Measurements from ENCODE around the gene TRIO. TPM values are rescaled to one million over a fixed set of nuclear protein-coding genes. Genes with fewer than 3 reads are reported as not detected.

TRIO gene
- total RNA-seq, 5 donors from 2014 or later (not counting 1 experiment from before 2014, with no cell fraction given): 6.2 to 31.1 (median 11.8) TPM

- WGBS (ENCODE audit: insufficient coverage): 76% methylated on average over 4 of the region's 5 CpGs
Observed at GRCh38 chr5:14267166-14267838, 124.2 kb downstream of the TRIO start.

GRCh38 chr5:14267991-14268708 is 125.0 kb downstream of the TRIO start:
- no peaks in the 10 kb centered on the region for H3K9me3 Mint-ChIP-seq
- Histone ChIP-seq H3K27ac (ENCODE audit: low read length) (no peak overlapping the region), H3K27me3 (replicated peaks in 1 of 2; ENCODE audit: control insufficient read depth in 2 of 2, extremely low read depth in 1 of 2, insufficient read depth in 2 of 2, low read length in 1 of 2) (peaks cover 0 to 15% of the 10 kb centered on the region in 2 experiments), H3K4me1 (ENCODE audit: control insufficient read depth in 1 of 2, extremely low read depth in 1 of 2, insufficient read depth in 2 of 2, low read length in 2 of 2) (peaks cover 3% of the 10 kb centered on the region in 2 experiments), H3K9me3 (no peaks in the 10 kb centered on the region), H3K4me3 (ENCODE audit: control insufficient read depth in 1 of 2, extremely low read depth in 1 of 2, low read length in 1 of 2) (no peak overlapping the region), H3K36me3 (ENCODE audit: control insufficient read depth in 2 of 2, extremely low read depth in 1 of 2, insufficient read depth in 1 of 2, low read length in 1 of 2) (no peaks in the 10 kb centered on the region)
- CTCF ChIA-PET: interaction anchor here in 1 of 2 donors (0.6 kb wide), 1 partner anchor 78 kb away, joined by 4 read pairs; no protein-coding TSS in a partner anchor
- 67% methylated on average over 1 of the region's 6 CpGs for WGBS (ENCODE audit: insufficient coverage)
- ATAC-seq (replicated peaks in 1 of 4) (no peak), DNase-seq (no peak)
- POLR2A ChIA-PET: interaction anchor here in 1 of 2 donors (0.5 kb wide), 1 partner anchor 11 kb away, joined by 3 read pairs; no protein-coding TSS in a partner anchor
- H3K4me1 Mint-ChIP-seq: peaks cover 6 to 9% (median 7%) of the 10 kb centered on the region in 3 donors
- no peak overlapping the region for H3K4me3 Mint-ChIP-seq
- H3K27ac Mint-ChIP-seq: no peak overlapping the region
- no peaks in the 10 kb centered on the region for H3K36me3 Mint-ChIP-seq
- H3K27me3 Mint-ChIP-seq: peaks cover 15 to 40% of the 10 kb centered on the region in 2 donors

More at GRCh38 chr5:14267166-14267838, 124.2 kb downstream of the TRIO start:
- DNase-seq (no peak), ATAC-seq (replicated peaks in 1 of 4) (no peak)
- ChIA-PET CTCF (no interaction called here), POLR2A (no interaction called here)
- Histone ChIP-seq H3K9me3 (no peaks in the 10 kb centered on the region), H3K4me3 (ENCODE audit: control insufficient read depth in 1 of 2, extremely low read depth in 1 of 2, low read length in 1 of 2) (no peak overlapping the region), H3K36me3 (ENCODE audit: control insufficient read depth in 2 of 2, extremely low read depth in 1 of 2, insufficient read depth in 1 of 2, low read length in 1 of 2) (no peaks in the 10 kb centered on the region), H3K4me1 (ENCODE audit: control insufficient read depth in 1 of 2, extremely low read depth in 1 of 2, insufficient read depth in 2 of 2, low read length in 2 of 2) (peaks cover 3% of the 10 kb centered on the region in 2 experiments), H3K27me3 (replicated peaks in 1 of 2; ENCODE audit: control insufficient read depth in 2 of 2, extremely low read depth in 1 of 2, insufficient read depth in 2 of 2, low read length in 1 of 2) (peaks cover 0 to 18% of the 10 kb centered on the region in 2 experiments), H3K27ac (ENCODE audit: low read length) (no peak overlapping the region)
- Mint-ChIP-seq H3K9me3 (no peaks in the 10 kb centered on the region), H3K4me3 (no peak overlapping the region), H3K27me3 (peaks cover 15 to 40% of the 10 kb centered on the region in 2 donors), H3K36me3 (no peaks in the 10 kb centered on the region), H3K4me1 (peaks cover 6 to 9% (median 7%) of the 10 kb centered on the region in 3 donors), H3K27ac (no peak overlapping the region)

GRCh38 chr5:14268738-14269137 is 125.6 kb downstream of the TRIO start:
- H3K36me3 ChIP-seq (ENCODE audit: control insufficient read depth in 2 of 2, extremely low read depth in 1 of 2, insufficient read depth in 1 of 2, low read length in 1 of 2): no peaks in the 10 kb centered on the region
- POLR2A ChIA-PET: interaction anchor here in 1 of 2 donors (0.5 kb wide), 1 partner anchor 11 kb away, joined by 3 read pairs; no protein-coding TSS in a partner anchor
- H3K27me3 ChIP-seq (replicated peaks in 1 of 2; ENCODE audit: control insufficient read depth in 2 of 2, extremely low read depth in 1 of 2, insufficient read depth in 2 of 2, low read length in 1 of 2): peaks cover 0 to 15% of the 10 kb centered on the region in 2 experiments
- peaks cover 3% of the 10 kb centered on the region in 2 experiments for H3K4me1 ChIP-seq (ENCODE audit: control insufficient read depth in 1 of 2, extremely low read depth in 1 of 2, insufficient read depth in 2 of 2, low read length in 2 of 2)
- CTCF ChIA-PET: interaction anchor here in 1 of 2 donors (0.6 kb wide), 1 partner anchor 79 kb away, joined by 4 read pairs; no protein-coding TSS in a partner anchor
- Mint-ChIP-seq H3K9me3 (no peaks in the 10 kb centered on the region), H3K4me3 (no peak overlapping the region), H3K27me3 (peaks cover 15 to 40% of the 10 kb centered on the region in 2 donors), H3K36me3 (no peaks in the 10 kb centered on the region), H3K4me1 (peaks cover 6 to 9% (median 7%) of the 10 kb centered on the region in 3 donors), H3K27ac (no peak overlapping the region)
- WGBS (ENCODE audit: insufficient coverage): 84% methylated on average over 4 of the region's 5 CpGs
- no peak overlapping the region for H3K4me3 ChIP-seq (ENCODE audit: control insufficient read depth in 1 of 2, extremely low read depth in 1 of 2, low read length in 1 of 2)
- DNase-seq: no peak
- no peaks in the 10 kb centered on the region for H3K9me3 ChIP-seq
- no peak overlapping the region for H3K27ac ChIP-seq (ENCODE audit: low read length)
- ATAC-seq (replicated peaks in 1 of 4): no peak

- no peaks in the 10 kb centered on the region for H3K9me3 Mint-ChIP-seq
- Histone ChIP-seq H3K4me1 (ENCODE audit: control insufficient read depth in 1 of 2, extremely low read depth in 1 of 2, insufficient read depth in 2 of 2, low read length in 2 of 2) (peaks cover 3% of the 10 kb centered on the region in 2 experiments), H3K36me3 (ENCODE audit: control insufficient read depth in 2 of 2, extremely low read depth in 1 of 2, insufficient read depth in 1 of 2, low read length in 1 of 2) (no peaks in the 10 kb centered on the region), H3K27ac (ENCODE audit: low read length) (no peak overlapping the region), H3K9me3 (no peaks in the 10 kb centered on the region), H3K4me3 (ENCODE audit: control insufficient read depth in 1 of 2, extremely low read depth in 1 of 2, low read length in 1 of 2) (no peak overlapping the region), H3K27me3 (replicated peaks in 1 of 2; ENCODE audit: control insufficient read depth in 2 of 2, extremely low read depth in 1 of 2, insufficient read depth in 2 of 2, low read length in 1 of 2) (peaks cover 0 to 15% of the 10 kb centered on the region in 2 experiments)
- H3K4me1 Mint-ChIP-seq: peaks cover 6 to 9% (median 7%) of the 10 kb centered on the region in 3 donors
- POLR2A ChIA-PET: no interaction called here
- no peaks in the 10 kb centered on the region for H3K36me3 Mint-ChIP-seq
- no peak overlapping the region for H3K27ac Mint-ChIP-seq
- no peak overlapping the region for H3K4me3 Mint-ChIP-seq
- DNase-seq: no peak
- no CpG with 5 or more reads among the region's 2 CpGs for WGBS (ENCODE audit: insufficient coverage)
- CTCF ChIA-PET: interaction anchor here in 1 of 2 donors (0.6 kb wide), 1 partner anchor 25 kb away, joined by 5 read pairs; no protein-coding TSS in a partner anchor
- H3K27me3 Mint-ChIP-seq: peaks cover 19 to 44% of the 10 kb centered on the region in 2 donors
- no peak for ATAC-seq (replicated peaks in 1 of 4)
Observed at GRCh38 chr5:14269395-14269794, 126.3 kb downstream of the TRIO start.

- Mint-ChIP-seq H3K4me1 (peaks cover 0 to 3% (median 0%) of the 10 kb centered on the region in 3 donors), H3K27me3 (peaks cover 20 to 37% of the 10 kb centered on the region in 2 donors), H3K36me3 (no peaks in the 10 kb centered on the region), H3K4me3 (no peak overlapping the region), H3K27ac (no peak overlapping the region), H3K9me3 (no peaks in the 10 kb centered on the region)
- Histone ChIP-seq H3K9me3 (no peaks in the 10 kb centered on the region), H3K36me3 (ENCODE audit: control insufficient read depth in 2 of 2, extremely low read depth in 1 of 2, insufficient read depth in 1 of 2, low read length in 1 of 2) (no peaks in the 10 kb centered on the region), H3K4me3 (ENCODE audit: control insufficient read depth in 1 of 2, extremely low read depth in 1 of 2, low read length in 1 of 2) (no peak overlapping the region), H3K4me1 (ENCODE audit: control insufficient read depth in 1 of 2, extremely low read depth in 1 of 2, insufficient read depth in 2 of 2, low read length in 2 of 2) (no peaks in the 10 kb centered on the region), H3K27ac (ENCODE audit: low read length) (no peak overlapping the region), H3K27me3 (replicated peaks in 1 of 2; ENCODE audit: control insufficient read depth in 2 of 2, extremely low read depth in 1 of 2, insufficient read depth in 2 of 2, low read length in 1 of 2) (peaks cover 0 to 12% of the 10 kb centered on the region in 2 experiments)
- ATAC-seq (replicated peaks in 1 of 4): no peak
- WGBS (ENCODE audit: insufficient coverage): no CpG with 5 or more reads among the region's 3 CpGs
- ChIA-PET POLR2A (no interaction called here), CTCF (interaction anchor here (0.6 to 1.1 kb wide), 5 partner anchors 16 to 162 kb away, joined by 3 to 4 read pairs (median 3); no protein-coding TSS in a partner anchor)
- peak in 1 of 35 experiments; percentile 42 for DNase-seq
Observed at GRCh38 chr5:14270209-14270702, 127.1 kb downstream of the TRIO start.

GRCh38 chr5:14272548-14273205 is 129.5 kb downstream of the TRIO start:
- peaks cover 6 to 8% (median 8%) of the 10 kb centered on the region in 3 donors for H3K4me1 Mint-ChIP-seq
- H3K9me3 Mint-ChIP-seq: no peaks in the 10 kb centered on the region
- peaks cover 0 to 11% of the 10 kb centered on the region in 2 experiments for H3K27me3 ChIP-seq (replicated peaks in 1 of 2; ENCODE audit: control insufficient read depth in 2 of 2, extremely low read depth in 1 of 2, insufficient read depth in 2 of 2, low read length in 1 of 2)
- no peak overlapping the region for H3K27ac Mint-ChIP-seq
- H3K9me3 ChIP-seq: no peaks in the 10 kb centered on the region
- no peak overlapping the region for H3K4me3 Mint-ChIP-seq
- H3K27me3 Mint-ChIP-seq: peaks cover 20 to 27% of the 10 kb centered on the region in 2 donors
- ATAC-seq (replicated peaks in 1 of 4) (no peak), DNase-seq (no peak)
- H3K4me3 ChIP-seq (ENCODE audit: control insufficient read depth in 1 of 2, extremely low read depth in 1 of 2, low read length in 1 of 2): no peak overlapping the region
- no peak overlapping the region for H3K27ac ChIP-seq (ENCODE audit: low read length)
- H3K36me3 ChIP-seq (ENCODE audit: control insufficient read depth in 2 of 2, extremely low read depth in 1 of 2, insufficient read depth in 1 of 2, low read length in 1 of 2): no peaks in the 10 kb centered on the region
- H3K4me1 ChIP-seq (ENCODE audit: control insufficient read depth in 1 of 2, extremely low read depth in 1 of 2, insufficient read depth in 2 of 2, low read length in 2 of 2): no peaks in the 10 kb centered on the region
- WGBS (ENCODE audit: insufficient coverage): no CpG with 5 or more reads among the region's 4 CpGs
- POLR2A ChIA-PET: no interaction called here
- CTCF ChIA-PET: no interaction called here
- no peaks in the 10 kb centered on the region for H3K36me3 Mint-ChIP-seq

All from T-cell (primary cell).